ENCODE results near the gene FOXD3. TPM values are rescaled to one million over a fixed set of nuclear protein-coding genes. Genes with fewer than 3 reads are reported as not detected.

FOXD3 gene
- total RNA-seq, 1 donor from 2014 or later = not detected

DNA sequence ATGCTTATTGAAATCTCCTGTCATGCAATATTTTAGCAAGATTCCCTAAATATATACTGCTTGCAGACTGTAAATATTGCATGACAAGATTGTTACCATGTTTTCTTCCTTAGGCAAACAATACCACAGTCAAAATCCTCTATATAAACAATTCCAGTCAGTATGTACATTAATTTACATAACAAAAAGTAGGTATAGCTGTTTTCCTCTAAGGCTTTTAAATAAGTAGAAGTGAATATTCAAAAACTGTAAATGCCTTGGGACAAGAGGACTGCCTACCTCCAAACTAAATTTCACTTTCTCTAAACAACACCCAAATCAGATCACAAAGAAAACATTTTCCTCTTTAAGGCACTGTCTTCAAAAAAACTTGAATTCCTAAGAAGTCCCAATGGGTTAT is 17.3 kb upstream of the FOXD3 start:
- DNase-seq (ENCODE audit: low spot score in 2 of 2) = no peak
- intact Hi-C loops (cut with DNase I) = no loop called here
- Histone ChIP-seq H3K4me3 (no peak overlapping the region), H3K36me3 (no peaks in the 10 kb centered on the region), H3K27me3 (no peaks in the 10 kb centered on the region), H3K27ac (no peak overlapping the region), H3K4me1 (no peaks in the 10 kb centered on the region), H3K9me3 (no peaks in the 10 kb centered on the region)
- TF ChIP-seq, protein P1, sequence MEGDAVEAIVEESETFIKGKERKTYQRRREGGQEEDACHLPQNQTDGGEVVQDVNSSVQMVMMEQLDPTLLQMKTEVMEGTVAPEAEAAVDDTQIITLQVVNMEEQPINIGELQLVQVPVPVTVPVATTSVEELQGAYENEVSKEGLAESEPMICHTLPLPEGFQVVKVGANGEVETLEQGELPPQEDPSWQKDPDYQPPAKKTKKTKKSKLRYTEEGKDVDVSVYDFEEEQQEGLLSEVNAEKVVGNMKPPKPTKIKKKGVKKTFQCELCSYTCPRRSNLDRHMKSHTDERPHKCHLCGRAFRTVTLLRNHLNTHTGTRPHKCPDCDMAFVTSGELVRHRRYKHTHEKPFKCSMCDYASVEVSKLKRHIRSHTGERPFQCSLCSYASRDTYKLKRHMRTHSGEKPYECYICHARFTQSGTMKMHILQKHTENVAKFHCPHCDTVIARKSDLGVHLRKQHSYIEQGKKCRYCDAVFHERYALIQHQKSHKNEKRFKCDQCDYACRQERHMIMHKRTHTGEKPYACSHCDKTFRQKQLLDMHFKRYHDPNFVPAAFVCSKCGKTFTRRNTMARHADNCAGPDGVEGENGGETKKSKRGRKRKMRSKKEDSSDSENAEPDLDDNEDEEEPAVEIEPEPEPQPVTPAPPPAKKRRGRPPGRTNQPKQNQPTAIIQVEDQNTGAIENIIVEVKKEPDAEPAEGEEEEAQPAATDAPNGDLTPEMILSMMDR (IDR thresholded peaks at IDR 0.05) = no peak

DNA sequence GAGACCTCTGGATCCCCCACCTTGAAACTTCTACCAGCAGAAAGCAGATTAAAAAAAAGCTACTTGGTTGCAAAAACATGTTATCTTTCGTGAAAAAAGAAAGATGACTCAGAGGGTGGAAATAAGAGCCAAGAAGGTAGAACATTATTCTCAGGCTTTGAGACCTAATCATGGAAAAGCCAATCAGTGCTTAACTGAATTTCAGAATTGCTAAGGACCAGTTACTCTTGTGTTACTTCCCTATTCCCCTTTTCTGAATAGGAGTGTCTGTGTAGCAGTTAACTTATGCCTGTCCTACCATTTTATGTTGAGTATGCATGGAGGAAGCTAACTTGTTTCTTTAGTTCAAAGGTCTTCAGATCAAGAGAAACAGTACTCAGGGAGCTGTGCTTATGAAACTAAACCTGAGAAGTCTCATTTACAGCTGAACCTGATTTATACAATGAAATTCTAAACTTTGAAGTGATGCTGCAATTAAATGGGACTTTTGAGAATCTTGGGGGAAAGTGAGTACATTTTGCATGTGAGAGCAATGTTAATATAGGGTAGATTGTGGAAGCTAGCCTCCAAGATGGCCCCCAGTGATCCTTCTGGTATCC is 15.1 kb upstream of the FOXD3 start:
- intact Hi-C loops (cut with DNase I) = no loop called here
- Histone ChIP-seq H3K27ac (no peak overlapping the region), H3K36me3 (no peaks in the 10 kb centered on the region), H3K4me3 (no peak overlapping the region), H3K4me1 (no peaks in the 10 kb centered on the region), H3K27me3 (no peaks in the 10 kb centered on the region), H3K9me3 (no peaks in the 10 kb centered on the region)
- DNase-seq (ENCODE audit: low spot score in 2 of 2) = no peak
- TF ChIP-seq, protein P1 (IDR thresholded peaks at IDR 0.05) = no peak

DNA sequence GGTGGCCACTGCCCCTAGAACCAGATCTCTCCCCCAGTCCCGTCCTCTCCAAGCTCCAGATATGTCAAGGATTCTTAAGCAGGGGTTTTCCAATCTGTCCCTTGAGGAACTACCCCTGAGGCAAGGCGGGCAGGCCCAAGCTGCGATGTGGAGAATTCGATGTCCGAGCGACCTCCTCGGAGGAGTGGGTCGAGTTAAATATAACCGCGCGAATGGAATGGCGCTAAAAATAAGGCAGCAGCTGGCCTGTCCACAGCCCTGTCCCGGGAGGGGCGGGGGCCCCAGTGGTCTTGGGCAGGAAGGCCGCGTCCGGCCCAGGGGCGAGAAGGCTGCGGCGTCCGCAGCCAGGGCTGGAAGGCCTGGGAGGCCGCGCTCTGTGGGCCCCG is 5.8 kb upstream of the FOXD3 start:
- TF ChIP-seq, protein P1 (IDR thresholded peaks at IDR 0.05) = no peak
- intact Hi-C loops (cut with DNase I) = no loop called here
- peaks cover 28% of the 10 kb centered on the region for H3K27me3 ChIP-seq
- no peaks in the 10 kb centered on the region for H3K36me3 ChIP-seq
- DNase-seq (ENCODE audit: low spot score in 2 of 2) = no peak
- H3K9me3 ChIP-seq = no peaks in the 10 kb centered on the region
- no peak overlapping the region for H3K27ac ChIP-seq
- peaks cover 0 to 5% of the 10 kb centered on the region in 2 donors for H3K4me1 ChIP-seq
- H3K4me3 ChIP-seq = peak overlapping the region; percentile 43 to 54

DNA sequence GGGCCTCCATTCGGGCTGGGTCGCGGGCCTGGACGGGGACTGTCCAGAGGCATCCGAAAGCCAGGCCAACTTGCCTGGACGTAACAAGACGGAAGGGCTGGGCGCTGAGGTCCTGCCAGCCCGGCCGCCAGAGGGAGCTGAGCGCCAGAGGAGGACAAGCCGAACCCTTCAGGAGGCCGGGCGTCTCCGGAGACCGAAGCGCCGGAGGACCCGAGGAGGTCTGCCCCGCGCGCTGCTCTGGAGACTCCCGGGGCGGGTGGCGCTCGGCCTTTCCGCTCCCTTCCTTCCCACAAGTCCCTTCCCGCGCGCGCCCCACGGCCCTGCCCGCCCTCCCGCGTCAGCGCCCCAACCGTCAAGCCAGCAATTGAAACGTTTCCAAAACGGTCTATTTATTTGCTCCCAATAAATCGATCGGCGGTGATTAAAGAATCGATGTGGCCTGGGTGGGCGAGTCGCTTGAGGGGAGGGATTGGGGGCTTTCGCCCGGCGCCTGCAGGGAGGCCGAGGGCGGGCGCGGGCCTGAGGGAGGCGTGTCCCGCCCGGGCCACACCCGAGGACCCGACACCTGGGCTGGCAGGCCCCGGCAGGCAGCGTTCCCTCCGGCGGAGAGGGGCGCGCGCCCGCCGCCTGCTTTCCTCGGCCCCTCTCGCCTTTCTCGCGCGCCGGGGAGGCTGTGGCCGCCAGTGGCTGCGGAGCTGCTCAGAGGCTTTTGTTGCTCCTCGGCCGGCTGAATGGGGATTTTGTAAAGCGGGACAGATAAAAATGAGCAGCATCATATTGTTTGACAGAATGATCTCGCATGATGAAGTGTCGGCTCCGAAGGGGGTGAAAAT is 5.2 kb upstream of the FOXD3 start:
- Histone ChIP-seq H3K9me3 (no peaks in the 10 kb centered on the region), H3K4me3 (peak overlapping the region; percentile 43 to 54), H3K27me3 (peaks cover 34% of the 10 kb centered on the region), H3K27ac (no peak overlapping the region), H3K4me1 (peaks cover 2 to 11% of the 10 kb centered on the region in 2 donors), H3K36me3 (no peaks in the 10 kb centered on the region)
- TF ChIP-seq, protein P1 (IDR thresholded peaks at IDR 0.05) = peak in 1 of 3 experiments; percentile 26
- intact Hi-C loops (cut with DNase I) = no loop called here
- no peak for DNase-seq (ENCODE audit: low spot score in 2 of 2)

DNA sequence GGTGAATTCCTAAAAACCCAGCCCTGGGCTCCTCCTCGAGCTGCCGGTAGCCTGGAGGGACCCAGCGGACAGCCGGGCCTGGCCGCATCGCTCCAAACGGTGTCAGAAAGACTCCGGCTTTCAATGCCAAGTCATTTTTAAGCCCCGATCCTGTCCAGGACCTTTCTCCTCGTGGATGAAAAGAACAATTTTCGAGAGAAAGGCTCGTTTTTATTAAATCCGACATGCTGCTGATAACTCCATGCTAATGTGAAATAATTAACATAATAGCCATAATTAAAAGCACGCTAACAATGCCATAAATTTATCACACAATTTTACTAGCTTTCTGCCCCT is 4.6 kb upstream of the FOXD3 start:
- intact Hi-C loops (cut with DNase I) = no loop called here
- H3K4me1 ChIP-seq = peaks cover 8 to 17% of the 10 kb centered on the region in 2 donors
- no peak overlapping the region for H3K27ac ChIP-seq

More for the DNA sequence above, 4.6 kb upstream of the FOXD3 start:
- TF ChIP-seq, protein P1 (IDR thresholded peaks at IDR 0.05) = no peak
- Histone ChIP-seq H3K4me3 (peak overlapping the region; percentile 43 to 54), H3K9me3 (no peaks in the 10 kb centered on the region), H3K36me3 (no peaks in the 10 kb centered on the region), H3K27me3 (peaks cover 40% of the 10 kb centered on the region)
- DNase-seq (ENCODE audit: low spot score in 2 of 2) = no peak
